HG03432 (cell line): ENCODE data around the gene NAT8L.
"Not testable (repeated sequence)": the region's sequence is repeated elsewhere in the genome, so short reads cannot be mapped to it uniquely, and the experiment has no call there.

Experiments used
- ATAC-seq: cut with Tn5 transposase; IDR thresholded peaks from one replicate; pipeline ENCODE4 v1.9.1; 2021; ENCODE audit warnings: mild to moderate bottlenecking, moderate library complexity; ENCODE audit not compliant: unreplicated experiment

NAT8L gene, protein sequence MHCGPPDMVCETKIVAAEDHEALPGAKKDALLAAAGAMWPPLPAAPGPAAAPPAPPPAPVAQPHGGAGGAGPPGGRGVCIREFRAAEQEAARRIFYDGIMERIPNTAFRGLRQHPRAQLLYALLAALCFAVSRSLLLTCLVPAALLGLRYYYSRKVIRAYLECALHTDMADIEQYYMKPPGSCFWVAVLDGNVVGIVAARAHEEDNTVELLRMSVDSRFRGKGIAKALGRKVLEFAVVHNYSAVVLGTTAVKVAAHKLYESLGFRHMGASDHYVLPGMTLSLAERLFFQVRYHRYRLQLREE

GRCh38 chr4:2059046-2059725 is at the start of gene NAT8L:
Gene NAT8L, plus strand, starts transcription at chr4:2059327. Its CDS starts 185 bp downstream, at chr4:2059512.
- ATAC-seq = no peak

DNA sequence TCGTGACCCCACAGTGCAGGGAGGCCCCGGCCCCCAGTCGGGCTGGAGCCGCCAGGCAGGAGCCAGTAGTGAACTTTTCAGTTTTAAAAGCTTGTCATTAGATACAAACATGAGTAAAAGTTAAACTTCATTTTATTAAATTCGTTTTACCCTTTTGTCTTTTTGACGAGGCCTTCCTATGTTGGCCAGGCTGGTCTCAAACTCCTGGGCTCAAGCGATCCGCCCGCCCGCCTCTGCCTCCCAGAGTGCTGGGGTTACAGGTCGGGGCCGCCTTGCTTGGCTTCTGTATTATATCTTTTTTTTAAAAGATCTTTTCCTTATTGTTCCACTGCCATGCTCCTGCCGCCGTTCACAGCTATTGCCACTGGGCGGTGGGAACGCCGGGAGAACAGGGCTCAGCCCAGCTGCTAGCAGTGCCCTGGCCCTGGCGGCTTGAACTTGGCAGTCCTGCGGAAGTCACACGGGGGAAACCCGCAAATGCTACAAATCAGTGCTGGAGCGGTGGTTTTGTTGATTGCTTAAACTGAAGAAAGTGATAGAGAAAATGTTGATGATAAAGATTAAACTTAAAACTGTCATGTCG is 49.4 kb upstream of the NAT8L start:
- no peak for ATAC-seq

- ATAC-seq = no peak
These were observed 47.5 kb upstream of the NAT8L start for GRCh38 chr4:2011583-2011982.

GRCh38 chr4:2015008-2015407 is 44.1 kb upstream of the NAT8L start:
- ATAC-seq = no peak

GRCh38 chr4:2021358-2022018 is 37.6 kb upstream of the NAT8L start:
- not testable (repeated sequence) for ATAC-seq

DNA sequence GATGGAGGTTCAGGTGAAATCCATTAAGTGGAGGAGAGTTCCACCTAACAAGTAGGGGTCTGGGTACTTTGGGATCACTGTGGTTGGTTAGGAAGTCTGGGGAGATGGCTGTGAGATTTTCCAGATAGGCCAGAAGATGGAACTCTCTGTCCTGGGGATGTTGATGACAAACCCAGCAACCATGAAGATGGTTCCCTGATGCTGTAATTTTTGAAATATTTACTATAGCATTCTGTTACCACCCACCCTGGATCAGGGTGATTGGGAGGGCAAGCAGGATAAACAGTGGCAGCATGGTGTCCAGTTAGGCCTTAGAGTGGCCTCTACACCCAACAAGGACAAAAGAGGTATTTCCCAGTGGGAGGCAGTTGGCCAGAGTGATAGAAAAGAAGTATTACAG is 34.4 kb upstream of the NAT8L start:
- no peak for ATAC-seq

DNA sequence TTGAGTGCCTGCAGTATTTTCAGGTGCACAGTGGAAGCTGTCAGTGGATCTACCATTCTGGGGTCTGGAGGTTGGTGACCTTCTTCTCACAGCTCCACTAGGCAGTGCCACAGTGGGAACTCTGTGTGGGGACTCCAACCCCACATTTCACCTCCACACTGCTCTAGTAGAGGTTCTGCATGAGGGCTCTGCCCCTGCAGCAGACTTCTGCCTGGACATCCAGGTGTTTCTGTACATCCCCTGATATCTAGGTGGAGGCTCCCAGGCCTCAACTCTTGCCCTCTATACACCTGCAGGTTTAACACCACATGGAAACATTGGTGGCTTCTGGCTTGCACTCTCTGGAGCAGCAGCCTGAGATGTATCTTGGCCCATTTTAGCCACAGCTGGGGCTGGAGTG is 33.3 kb upstream of the NAT8L start:
- ATAC-seq = no peak

GRCh38 chr4:2027120-2027519 is 32.0 kb upstream of the NAT8L start:
- not testable (repeated sequence) for ATAC-seq

- ATAC-seq = not testable (repeated sequence)
These were observed 28.0 kb upstream of the NAT8L start for GRCh38 chr4:2031161-2031560.

GRCh38 chr4:2036327-2036726 is 22.8 kb upstream of the NAT8L start:
- ATAC-seq = no peak

DNA sequence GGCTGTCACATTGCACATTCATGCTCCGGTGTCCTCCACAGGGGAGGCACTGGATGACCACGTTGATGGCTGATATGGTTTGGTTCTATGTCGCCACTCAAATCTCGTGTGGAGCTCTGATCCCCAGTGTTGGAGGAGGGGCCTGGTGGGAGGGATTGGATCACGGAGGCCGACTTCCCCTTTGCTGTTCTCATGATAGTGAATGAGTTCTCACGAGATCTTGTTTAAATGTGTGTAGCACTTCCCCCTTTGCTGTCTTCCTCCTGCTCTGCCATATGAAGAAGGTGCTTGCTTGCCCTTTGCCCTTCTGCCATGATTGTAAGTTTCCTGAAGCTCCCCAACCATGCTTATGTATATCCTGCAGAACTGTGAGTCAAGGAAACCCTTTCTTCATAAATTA is 22.3 kb upstream of the NAT8L start:
- ATAC-seq = no peak

DNA sequence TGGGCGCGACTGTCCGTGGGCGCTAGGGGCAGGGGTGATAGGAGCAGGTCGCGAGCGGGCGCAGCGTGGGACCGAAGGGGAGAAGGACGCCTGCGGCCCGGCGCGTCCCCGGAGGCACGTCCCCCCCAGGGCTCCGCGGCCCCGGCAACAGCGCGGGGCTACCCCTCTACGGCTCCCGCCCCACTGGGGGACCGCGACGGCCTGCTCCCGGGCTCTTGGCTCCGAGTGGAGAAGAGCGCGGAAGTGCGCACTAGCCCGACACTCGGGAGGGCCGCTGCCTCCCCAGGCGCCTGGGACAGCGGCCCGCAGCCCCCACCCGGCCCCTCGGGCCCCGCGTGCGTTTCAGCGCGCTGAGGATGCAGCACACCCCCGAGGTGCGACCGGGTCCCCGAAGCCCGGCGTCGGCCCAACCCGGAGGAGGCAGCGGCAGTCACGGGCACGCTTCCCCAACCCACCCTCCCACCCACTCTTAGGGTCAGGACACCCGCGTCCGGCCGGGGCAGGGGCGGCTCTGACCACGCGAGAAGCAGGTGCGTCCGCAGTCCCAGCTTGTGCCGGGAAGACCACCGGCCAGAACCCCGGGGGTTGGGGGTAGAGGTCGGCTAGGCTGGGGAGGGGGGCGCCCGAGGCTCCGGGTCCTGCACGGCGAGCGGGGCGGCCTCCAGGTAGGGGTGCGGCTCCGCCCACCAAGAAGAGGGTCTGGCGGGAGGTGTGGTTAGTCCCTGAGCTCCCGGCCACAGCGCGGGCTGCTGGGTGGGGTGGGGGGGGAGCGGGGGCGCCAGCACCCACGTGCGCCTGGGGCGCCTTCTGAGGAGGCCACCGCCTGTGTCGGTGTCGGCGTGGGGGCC is 18.5 kb upstream of the NAT8L start:
- ATAC-seq = no peak

DNA sequence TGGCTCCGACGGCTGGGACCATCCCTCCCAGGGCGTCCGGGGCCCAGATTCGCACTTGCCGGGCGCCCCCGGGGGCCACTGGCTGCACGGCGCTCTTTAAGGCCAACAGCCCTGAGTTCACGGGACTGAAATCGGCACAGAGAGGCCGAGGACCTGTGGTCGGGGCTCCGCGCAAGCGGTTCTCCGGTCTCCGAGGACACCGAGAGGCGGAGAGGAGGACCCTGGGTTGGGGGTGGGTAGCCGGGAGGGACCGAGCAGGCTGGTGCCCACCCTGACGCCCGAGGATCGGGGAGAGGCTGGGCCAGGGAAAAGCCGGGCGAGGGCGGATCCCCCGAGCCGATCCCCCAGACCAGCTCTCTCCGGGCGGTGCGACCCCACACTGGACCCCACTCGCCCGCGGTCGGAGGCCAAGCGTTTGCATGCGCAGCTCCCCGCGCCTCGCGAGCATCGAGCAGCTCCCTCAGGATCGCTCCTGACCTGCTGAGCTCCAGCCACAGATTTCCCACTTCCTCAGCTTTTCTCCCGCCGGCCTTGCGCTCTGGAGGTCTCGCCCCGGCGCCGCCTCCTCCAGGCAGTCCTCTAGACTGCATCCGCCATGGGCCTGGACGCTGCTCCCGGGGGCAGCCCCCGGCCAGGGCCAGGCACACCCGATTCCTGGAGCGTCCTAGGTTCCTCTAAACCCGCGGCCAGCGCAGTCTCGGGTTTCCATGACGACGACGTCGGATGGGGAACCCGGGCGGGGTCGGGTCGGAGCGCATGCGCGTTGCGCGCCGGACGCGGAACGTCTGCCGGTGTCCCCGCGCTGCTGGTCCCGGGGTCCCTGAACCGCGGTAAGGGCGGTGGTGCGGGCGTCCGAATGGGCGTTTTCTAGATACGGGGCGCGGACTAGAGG is 17.6 kb upstream of the NAT8L start:
- ATAC-seq = peak; percentile 78

- peak; percentile 43 for ATAC-seq
These were observed 16.8 kb upstream of the NAT8L start for GRCh38 chr4:2042204-2042946.

GRCh38 chr4:2042947-2043395 is 16.2 kb upstream of the NAT8L start:
- ATAC-seq = no peak

DNA sequence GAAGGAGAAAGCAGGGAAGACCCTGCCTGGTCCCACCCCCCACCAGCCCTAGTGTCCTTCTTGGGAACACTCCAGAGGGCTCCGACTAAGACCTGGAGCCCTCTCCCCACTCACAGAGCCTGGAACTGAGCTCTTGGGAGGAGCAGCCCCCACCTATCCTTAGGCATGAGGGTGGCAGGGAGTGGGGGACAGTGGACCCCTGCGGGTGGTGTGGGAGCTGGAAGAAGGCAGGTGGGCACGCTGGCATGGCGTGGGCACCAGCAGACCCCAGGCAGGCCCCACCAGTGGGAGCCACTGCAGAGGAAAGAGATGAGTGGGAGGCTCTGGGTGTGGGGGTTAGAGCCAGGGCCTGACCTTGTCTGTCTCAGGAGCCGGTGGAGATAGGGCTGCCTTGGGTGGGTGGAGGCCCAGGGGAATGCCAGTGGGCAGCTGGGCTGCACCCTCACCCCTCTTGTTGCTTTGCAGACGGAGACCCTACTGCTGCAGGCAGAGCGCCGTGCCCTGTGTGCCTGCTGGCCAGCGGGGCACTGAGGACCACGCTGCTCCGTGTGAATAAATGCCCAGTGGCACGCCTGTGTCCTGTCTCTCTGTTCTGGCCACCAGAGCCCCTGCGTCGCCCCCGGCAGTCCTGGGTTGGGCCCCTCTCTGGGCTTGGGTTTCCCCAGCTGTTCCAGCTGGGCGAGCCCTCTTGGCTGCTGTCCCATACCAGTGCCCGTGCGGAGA is 15.6 kb upstream of the NAT8L start:
- ATAC-seq = no peak

GRCh38 chr4:2044119-2044485 is 15.0 kb upstream of the NAT8L start:
- ATAC-seq = no peak
